Measurements from ENCODE around the gene CCBE1.

DNA sequence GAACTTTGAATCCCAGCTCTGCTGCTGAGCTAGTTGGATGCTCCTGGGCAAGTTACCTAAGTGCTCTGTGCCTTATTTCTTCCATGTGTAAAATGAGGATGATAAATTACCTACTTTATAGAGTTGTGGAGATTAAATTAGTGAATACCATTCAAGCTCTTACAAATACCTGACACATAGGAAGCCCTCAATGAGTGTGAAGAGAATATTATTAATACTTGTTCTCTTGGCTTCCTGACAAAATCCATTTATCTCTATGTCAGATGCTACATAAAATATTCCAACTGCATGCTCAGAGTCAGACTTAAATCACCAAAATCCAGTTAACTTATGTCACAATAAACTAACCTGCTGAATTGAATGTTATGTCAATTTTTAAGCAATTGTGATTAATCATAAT lies 42.9 kb upstream of the CCBE1 start:
- TF ChIP-seq POLR2AphosphoS5 (IDR thresholded peaks at IDR 0.05; ENCODE audit: low read depth, low read length) (no peak), TAF1 (IDR thresholded peaks at IDR 0.05; ENCODE audit: borderline replicate concordance, low read depth, low read length) (no peak)

Measured in GM12892 (cell line).